ENCODE data around the gene CYTH3. TPM values are rescaled to one million over a fixed set of nuclear protein-coding genes. Genes with fewer than 3 reads are reported as not detected.

CYTH3 gene
- total RNA-seq, 1 experiment from 2014 or later, result 29.1 TPM

DNA sequence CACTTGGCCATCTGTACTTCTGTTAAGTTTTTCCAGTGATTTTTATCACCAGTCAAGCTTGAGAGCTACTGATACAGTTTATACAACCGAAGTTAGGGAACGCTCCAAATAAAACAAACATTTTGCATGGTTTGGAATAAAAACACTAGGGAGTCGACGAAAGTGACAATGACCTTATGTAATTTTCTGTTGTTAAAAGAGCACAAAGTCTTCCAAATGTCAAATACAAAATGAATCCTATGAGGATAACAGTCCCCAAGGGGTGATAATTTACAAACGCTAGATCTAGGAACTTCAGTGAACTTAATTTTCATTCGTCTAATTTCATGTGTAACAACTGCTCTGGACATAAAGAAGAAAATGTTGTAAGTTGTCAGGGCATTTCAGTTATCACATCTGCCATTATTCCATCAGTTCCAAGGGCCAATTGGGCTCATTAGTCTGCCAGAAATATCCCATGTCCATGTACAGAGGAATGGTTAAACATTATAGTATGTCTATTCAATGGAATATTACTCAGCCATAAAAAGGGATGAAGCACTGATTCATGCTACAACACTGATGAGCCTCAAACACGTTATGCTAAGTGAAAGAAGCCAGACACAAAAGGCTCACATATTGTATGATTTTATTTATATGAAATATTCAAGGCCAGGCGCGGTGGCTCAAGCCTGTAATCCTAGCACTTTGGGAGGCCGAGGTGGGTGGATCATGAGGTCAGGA lies 38.0 kb upstream of the CYTH3 start:
- no peak overlapping the region for H3K4me3 ChIP-seq (ENCODE audit: low read depth, low read length)
- no peaks in the 10 kb centered on the region for H3K9me3 Mint-ChIP-seq (ENCODE audit: unreplicated experiment)
- no peaks in the 10 kb centered on the region for H3K36me3 Mint-ChIP-seq (ENCODE audit: insufficient read depth, unreplicated experiment)
- no peak overlapping the region for H3K27ac Mint-ChIP-seq (ENCODE audit: unreplicated experiment)
- no peaks in the 10 kb centered on the region for H3K9me3 ChIP-seq
- H3K27me3 ChIP-seq (replicated peaks; ENCODE audit: control insufficient read depth, insufficient read depth, low read length), result no peaks in the 10 kb centered on the region
- DNase-seq, result no peak
- no peaks in the 10 kb centered on the region for H3K27me3 Mint-ChIP-seq (ENCODE audit: insufficient read depth, unreplicated experiment)
- H3K36me3 ChIP-seq (ENCODE audit: control insufficient read depth, insufficient read depth, low read length), result no peaks in the 10 kb centered on the region
- intact Hi-C loops (cut with micrococcal nuclease; ENCODE audit: unreplicated experiment), result no loop called here
- H3K4me3 Mint-ChIP-seq (ENCODE audit: unreplicated experiment), result no peak overlapping the region
- no TSS peak for BruUV-seq (replicated peaks)
- H3K4me1 ChIP-seq, result peaks cover 5% of the 10 kb centered on the region
- peaks cover 6% of the 10 kb centered on the region for H3K4me1 Mint-ChIP-seq (ENCODE audit: low read depth, unreplicated experiment)
- ChIA-PET POLR2A (no interaction called here), CTCF (no interaction called here)
- TF ChIP-seq, protein P1, sequence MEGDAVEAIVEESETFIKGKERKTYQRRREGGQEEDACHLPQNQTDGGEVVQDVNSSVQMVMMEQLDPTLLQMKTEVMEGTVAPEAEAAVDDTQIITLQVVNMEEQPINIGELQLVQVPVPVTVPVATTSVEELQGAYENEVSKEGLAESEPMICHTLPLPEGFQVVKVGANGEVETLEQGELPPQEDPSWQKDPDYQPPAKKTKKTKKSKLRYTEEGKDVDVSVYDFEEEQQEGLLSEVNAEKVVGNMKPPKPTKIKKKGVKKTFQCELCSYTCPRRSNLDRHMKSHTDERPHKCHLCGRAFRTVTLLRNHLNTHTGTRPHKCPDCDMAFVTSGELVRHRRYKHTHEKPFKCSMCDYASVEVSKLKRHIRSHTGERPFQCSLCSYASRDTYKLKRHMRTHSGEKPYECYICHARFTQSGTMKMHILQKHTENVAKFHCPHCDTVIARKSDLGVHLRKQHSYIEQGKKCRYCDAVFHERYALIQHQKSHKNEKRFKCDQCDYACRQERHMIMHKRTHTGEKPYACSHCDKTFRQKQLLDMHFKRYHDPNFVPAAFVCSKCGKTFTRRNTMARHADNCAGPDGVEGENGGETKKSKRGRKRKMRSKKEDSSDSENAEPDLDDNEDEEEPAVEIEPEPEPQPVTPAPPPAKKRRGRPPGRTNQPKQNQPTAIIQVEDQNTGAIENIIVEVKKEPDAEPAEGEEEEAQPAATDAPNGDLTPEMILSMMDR (IDR thresholded peaks at IDR 0.05; ENCODE audit: insufficient read depth in 1 of 2, low read depth in 1 of 2, low read length in 1 of 2, severe bottlenecking in 1 of 2, unreplicated experiment in 1 of 2), result no peak

DNA sequence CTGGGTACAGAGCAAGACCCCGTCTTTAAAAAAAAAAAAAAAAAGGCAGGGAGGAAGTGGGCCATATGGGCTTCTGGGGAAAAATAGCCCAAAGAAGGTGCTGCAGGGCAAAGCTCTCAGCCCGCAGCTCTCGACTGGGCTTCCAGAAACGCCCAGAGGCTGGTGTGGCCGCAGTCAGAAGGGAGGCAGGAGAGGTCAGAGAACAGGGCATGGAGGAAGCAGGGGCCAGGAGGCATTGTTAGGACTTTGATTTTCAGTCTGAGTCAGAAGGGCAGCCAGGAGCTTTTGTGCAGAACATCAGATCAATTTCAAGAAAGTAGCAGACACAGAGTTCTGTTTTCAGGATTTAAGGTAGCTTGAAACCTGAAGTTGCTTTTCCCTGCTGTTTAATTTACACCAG lies 35.3 kb upstream of the CYTH3 start:
- Mint-ChIP-seq H3K27me3 (ENCODE audit: insufficient read depth, unreplicated experiment) (no peaks in the 10 kb centered on the region), H3K4me3 (ENCODE audit: unreplicated experiment) (no peak overlapping the region), H3K4me1 (ENCODE audit: low read depth, unreplicated experiment) (peaks cover 6% of the 10 kb centered on the region), H3K9me3 (ENCODE audit: unreplicated experiment) (no peaks in the 10 kb centered on the region), H3K27ac (ENCODE audit: unreplicated experiment) (no peak overlapping the region), H3K36me3 (ENCODE audit: insufficient read depth, unreplicated experiment) (no peaks in the 10 kb centered on the region)
- Histone ChIP-seq H3K9me3 (no peaks in the 10 kb centered on the region), H3K27me3 (replicated peaks; ENCODE audit: control insufficient read depth, insufficient read depth, low read length) (no peaks in the 10 kb centered on the region), H3K4me3 (ENCODE audit: low read depth, low read length) (no peak overlapping the region), H3K36me3 (ENCODE audit: control insufficient read depth, insufficient read depth, low read length) (no peaks in the 10 kb centered on the region), H3K4me1 (peaks cover 5% of the 10 kb centered on the region)
- ChIA-PET POLR2A (no interaction called here), CTCF (no interaction called here)
- TF ChIP-seq, protein P1 (IDR thresholded peaks at IDR 0.05; ENCODE audit: insufficient read depth in 1 of 2, low read depth in 1 of 2, low read length in 1 of 2, severe bottlenecking in 1 of 2, unreplicated experiment in 1 of 2), result no peak
- intact Hi-C loops (cut with micrococcal nuclease; ENCODE audit: unreplicated experiment), result no loop called here
- BruUV-seq (replicated peaks), result no TSS peak
- peak in 1 of 2 experiments; percentile 9 for DNase-seq

DNA sequence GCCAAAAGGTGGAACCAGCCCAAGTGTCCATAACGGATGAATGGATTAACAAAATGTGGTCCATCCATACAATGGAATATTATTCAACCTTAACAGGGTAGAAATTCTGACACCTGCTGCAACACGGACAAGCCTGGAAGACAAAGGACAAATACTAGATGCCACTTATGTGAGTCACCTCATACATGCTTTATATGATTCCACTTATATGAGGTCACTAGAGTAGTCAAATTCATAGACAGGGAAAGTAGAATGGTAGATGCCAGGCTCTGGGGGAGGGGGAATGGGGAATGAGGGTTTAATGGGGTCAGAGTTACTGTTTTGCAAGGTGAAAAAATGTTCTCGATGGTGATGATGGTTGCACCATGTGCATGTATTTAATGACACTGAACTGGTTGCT lies 34.0 kb upstream of the CYTH3 start:
- no peak overlapping the region for H3K27ac Mint-ChIP-seq (ENCODE audit: unreplicated experiment)
- POLR2A ChIA-PET, result no interaction called here

More for the DNA sequence above, 34.0 kb upstream of the CYTH3 start:
- Mint-ChIP-seq H3K9me3 (ENCODE audit: unreplicated experiment) (no peaks in the 10 kb centered on the region), H3K36me3 (ENCODE audit: insufficient read depth, unreplicated experiment) (no peaks in the 10 kb centered on the region), H3K4me1 (ENCODE audit: low read depth, unreplicated experiment) (peaks cover 6% of the 10 kb centered on the region), H3K4me3 (ENCODE audit: unreplicated experiment) (no peak overlapping the region), H3K27me3 (ENCODE audit: insufficient read depth, unreplicated experiment) (no peaks in the 10 kb centered on the region)
- TF ChIP-seq, protein P1 (IDR thresholded peaks at IDR 0.05; ENCODE audit: insufficient read depth in 1 of 2, low read depth in 1 of 2, low read length in 1 of 2, severe bottlenecking in 1 of 2, unreplicated experiment in 1 of 2), result no peak
- Histone ChIP-seq H3K4me1 (peaks cover 5% of the 10 kb centered on the region), H3K4me3 (ENCODE audit: low read depth, low read length) (no peak overlapping the region), H3K27me3 (replicated peaks; ENCODE audit: control insufficient read depth, insufficient read depth, low read length) (no peaks in the 10 kb centered on the region), H3K36me3 (ENCODE audit: control insufficient read depth, insufficient read depth, low read length) (no peaks in the 10 kb centered on the region), H3K9me3 (no peaks in the 10 kb centered on the region)
- no TSS peak for BruUV-seq (replicated peaks)
- CTCF ChIA-PET, result no interaction called here
- peak in 1 of 2 experiments; percentile 23 for DNase-seq
- intact Hi-C loops (cut with micrococcal nuclease; ENCODE audit: unreplicated experiment), result no loop called here
